HUES64 (cell line): ENCODE data around the gene KIF24. TPM values are rescaled to one million over a fixed set of nuclear protein-coding genes. Genes with fewer than 3 reads are reported as not detected.

Experiments used
- H3K27ac ChIP-seq: 2 replicates; pipeline ENCODE4 v1.7.0; 2013; ENCODE audit warnings: low read depth, low read length, inconsistent platforms
- H3K27me3 ChIP-seq: 2 replicates; pipeline ENCODE4 v1.6.1; 2013; ENCODE audit warnings: mild to moderate bottlenecking, low read length; ENCODE audit not compliant: insufficient read depth
- H3K36me3 ChIP-seq: 2 replicates; pipeline ENCODE4 v1.6.1; 2013; ENCODE audit warnings: mild to moderate bottlenecking, low read length; ENCODE audit not compliant: insufficient read depth
- H3K4me1 ChIP-seq: 2 replicates; pipeline ENCODE4 v1.6.1; 2013; ENCODE audit warnings: mild to moderate bottlenecking, low read length, moderate library complexity; ENCODE audit not compliant: insufficient read depth
- H3K4me3 ChIP-seq: 2 replicates; pipeline ENCODE4 v1.5.1; 2013; ENCODE audit warnings: mild to moderate bottlenecking, low read length, moderate library complexity
- H3K9ac ChIP-seq: 2 replicates; pipeline ENCODE4 v1.6.1; 2013; ENCODE audit warnings: mild to moderate bottlenecking, low read depth, low read length
- H3K9me3 ChIP-seq: 2 replicates; pipeline ENCODE4 v1.6.1; 2013; ENCODE audit warnings: low read depth, low read length; ENCODE audit not compliant: insufficient read depth
- WGBS: fragments of 150-250, 120-280 bp; methylation state at CpG from one replicate; pipeline ENCODE4 v1.1.7; 2013; ENCODE audit warnings: missing lambda C conversion rate; 5-methylcytosine and 5-hydroxymethylcytosine counted together
- polyA plus RNA-seq, 2 experiments: library from polyadenylated mRNA; stranded (reverse); fragments of 50-300 nt; gene quantifications; one replicate each; pipeline ENCODE4 v1.2.3, GENCODE V29; 2013

Gene KIF24, protein sequence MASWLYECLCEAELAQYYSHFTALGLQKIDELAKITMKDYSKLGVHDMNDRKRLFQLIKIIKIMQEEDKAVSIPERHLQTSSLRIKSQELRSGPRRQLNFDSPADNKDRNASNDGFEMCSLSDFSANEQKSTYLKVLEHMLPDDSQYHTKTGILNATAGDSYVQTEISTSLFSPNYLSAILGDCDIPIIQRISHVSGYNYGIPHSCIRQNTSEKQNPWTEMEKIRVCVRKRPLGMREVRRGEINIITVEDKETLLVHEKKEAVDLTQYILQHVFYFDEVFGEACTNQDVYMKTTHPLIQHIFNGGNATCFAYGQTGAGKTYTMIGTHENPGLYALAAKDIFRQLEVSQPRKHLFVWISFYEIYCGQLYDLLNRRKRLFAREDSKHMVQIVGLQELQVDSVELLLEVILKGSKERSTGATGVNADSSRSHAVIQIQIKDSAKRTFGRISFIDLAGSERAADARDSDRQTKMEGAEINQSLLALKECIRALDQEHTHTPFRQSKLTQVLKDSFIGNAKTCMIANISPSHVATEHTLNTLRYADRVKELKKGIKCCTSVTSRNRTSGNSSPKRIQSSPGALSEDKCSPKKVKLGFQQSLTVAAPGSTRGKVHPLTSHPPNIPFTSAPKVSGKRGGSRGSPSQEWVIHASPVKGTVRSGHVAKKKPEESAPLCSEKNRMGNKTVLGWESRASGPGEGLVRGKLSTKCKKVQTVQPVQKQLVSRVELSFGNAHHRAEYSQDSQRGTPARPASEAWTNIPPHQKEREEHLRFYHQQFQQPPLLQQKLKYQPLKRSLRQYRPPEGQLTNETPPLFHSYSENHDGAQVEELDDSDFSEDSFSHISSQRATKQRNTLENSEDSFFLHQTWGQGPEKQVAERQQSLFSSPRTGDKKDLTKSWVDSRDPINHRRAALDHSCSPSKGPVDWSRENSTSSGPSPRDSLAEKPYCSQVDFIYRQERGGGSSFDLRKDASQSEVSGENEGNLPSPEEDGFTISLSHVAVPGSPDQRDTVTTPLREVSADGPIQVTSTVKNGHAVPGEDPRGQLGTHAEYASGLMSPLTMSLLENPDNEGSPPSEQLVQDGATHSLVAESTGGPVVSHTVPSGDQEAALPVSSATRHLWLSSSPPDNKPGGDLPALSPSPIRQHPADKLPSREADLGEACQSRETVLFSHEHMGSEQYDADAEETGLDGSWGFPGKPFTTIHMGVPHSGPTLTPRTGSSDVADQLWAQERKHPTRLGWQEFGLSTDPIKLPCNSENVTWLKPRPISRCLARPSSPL (N-terminal part only)
- polyA plus RNA-seq (2013, experiment 1 of 2), result 4.6 TPM
- 4.6 TPM for polyA plus RNA-seq (2013, experiment 2 of 2)

DNA sequence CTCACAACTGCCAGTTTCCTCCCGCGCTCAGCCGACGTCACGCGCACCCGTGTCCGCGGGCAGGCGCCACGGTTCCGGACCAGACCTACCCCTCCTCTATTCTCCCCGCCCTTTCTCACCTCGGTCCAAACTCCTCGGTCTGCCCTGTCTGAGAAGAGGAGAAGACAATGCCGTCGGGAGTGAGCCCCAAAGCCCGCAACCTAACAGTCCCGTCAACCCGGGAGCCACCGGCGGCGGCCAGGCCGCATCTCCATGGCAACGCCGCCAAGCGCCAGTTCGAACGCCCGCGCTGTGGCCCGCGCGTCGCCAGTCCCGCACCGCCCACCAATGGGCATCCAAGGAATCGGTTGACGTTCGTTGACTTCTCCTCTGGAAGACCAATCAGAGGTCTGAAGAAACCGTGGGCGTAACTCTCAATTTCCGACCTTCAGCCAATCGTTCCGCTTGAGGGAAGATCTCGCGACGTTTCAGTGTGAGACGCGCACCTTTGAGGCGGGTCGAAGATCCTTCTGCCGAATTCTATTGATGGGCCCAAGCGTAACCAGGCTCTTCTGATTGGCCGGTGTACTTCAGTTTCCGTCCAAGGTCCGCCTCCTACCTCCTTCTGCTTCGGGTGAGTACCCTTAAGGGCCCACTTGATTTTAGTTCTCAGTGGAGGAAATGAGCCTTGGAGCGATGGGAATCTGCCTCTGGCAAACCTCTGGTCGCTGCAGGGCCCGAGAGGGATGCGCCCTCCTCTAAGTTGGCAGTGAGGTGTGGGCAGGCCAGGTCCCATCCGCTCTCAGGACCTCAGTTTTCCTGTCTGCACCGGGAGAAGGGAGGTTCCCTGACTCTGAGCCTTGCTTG is at the start of gene KIF24, which contains the start of gene NUDT2:
Gene KIF24, minus strand, starts transcription at position 282 of the 846 bp plus-strand sequence. CDS start 17,922 bp downstream, outside the sequence.
Gene NUDT2, plus strand, starts transcription at position 583 of the 846 bp plus-strand sequence. CDS start 9,471 bp downstream, outside the sequence.
- Histone ChIP-seq H3K27me3 (no peaks in the 10 kb centered on the region), H3K27ac (peak within 1 kb of the TSS; percentile 91), H3K4me1 (peaks cover 12% of the 10 kb centered on the region; the same call in 1 of the 2 replicates), H3K9me3 (no peaks in the 10 kb centered on the region), H3K9ac (peak within 1 kb of the TSS; percentile 89), H3K36me3 (no peaks in the 10 kb centered on the region), H3K4me3 (peak within 1 kb of the TSS; percentile 83)
- WGBS, result under 1% methylated on average over 64 of the region's 64 CpGs

DNA sequence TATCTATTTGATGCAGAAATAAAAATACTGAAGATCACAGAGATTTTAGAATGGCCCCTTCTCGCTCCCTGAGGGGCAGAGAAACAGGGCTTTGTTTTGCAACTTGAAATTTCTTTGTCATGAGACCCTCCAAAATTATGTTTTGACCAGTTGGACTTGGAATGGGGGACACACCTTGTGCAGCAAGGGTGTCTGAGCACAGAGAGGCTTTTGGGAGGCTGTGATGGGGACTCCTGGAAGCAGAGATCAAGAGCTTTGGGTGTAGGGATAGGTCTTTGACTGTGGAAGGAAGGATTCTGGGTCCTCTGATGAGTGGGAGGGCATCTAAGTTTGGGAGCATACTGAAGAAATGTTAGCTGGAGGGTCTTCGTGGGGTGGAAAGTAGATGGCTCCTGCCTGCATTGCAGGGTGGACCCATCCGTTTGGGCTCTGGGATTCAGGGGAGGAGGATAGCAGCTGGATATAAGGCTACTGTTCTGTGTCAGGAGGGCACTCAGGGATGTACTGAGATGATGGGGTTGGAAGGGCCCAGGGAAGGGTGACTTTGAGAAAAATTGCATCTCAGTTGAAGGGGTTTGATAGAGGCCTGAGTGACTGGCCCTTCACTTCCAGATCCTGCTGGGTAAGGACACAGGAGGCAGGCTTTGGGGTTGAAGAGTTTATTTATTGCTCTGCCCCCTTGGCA is 49.5 kb upstream of the KIF24 start:
- Histone ChIP-seq H3K27me3 (peaks cover 68% of the 10 kb centered on the region), H3K4me1 (peaks cover 10% of the 10 kb centered on the region; the same call in 1 of the 2 replicates), H3K36me3 (no peaks in the 10 kb centered on the region), H3K9me3 (no peaks in the 10 kb centered on the region), H3K27ac (no peak overlapping the region), H3K9ac (no peak overlapping the region), H3K4me3 (no peak overlapping the region)
- WGBS, result 85% methylated on average over 3 of the region's 3 CpGs

DNA sequence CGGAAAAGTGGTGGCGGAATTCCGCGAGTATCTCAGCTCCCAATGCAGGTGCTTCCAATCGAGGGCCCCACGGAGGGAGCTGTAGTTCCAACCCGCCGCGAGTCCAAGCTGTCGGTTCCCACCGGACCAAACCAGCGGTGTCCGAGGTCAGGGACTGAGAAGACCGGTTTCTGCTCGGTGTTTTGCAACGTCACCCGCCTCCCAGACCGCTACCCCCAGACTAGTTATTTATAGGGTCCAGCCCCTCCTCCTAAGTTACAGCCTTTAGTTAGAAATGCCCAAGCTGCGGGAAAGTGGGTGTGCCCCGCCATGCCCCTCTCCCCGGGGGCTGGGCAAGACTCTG is 48.3 kb upstream of the KIF24 start:
- Histone ChIP-seq H3K36me3 (no peaks in the 10 kb centered on the region), H3K4me1 (peaks cover 10% of the 10 kb centered on the region; the same call in 1 of the 2 replicates), H3K27ac (no peak overlapping the region), H3K27me3 (peaks cover 57% of the 10 kb centered on the region), H3K4me3 (peak overlapping the region; percentile 68), H3K9me3 (no peaks in the 10 kb centered on the region), H3K9ac (0 out of 2 replicates have a peak overlapping the region, but pooled peaks have one; percentile 7)
- WGBS, result 14% methylated on average over 20 of the region's 21 CpGs

DNA sequence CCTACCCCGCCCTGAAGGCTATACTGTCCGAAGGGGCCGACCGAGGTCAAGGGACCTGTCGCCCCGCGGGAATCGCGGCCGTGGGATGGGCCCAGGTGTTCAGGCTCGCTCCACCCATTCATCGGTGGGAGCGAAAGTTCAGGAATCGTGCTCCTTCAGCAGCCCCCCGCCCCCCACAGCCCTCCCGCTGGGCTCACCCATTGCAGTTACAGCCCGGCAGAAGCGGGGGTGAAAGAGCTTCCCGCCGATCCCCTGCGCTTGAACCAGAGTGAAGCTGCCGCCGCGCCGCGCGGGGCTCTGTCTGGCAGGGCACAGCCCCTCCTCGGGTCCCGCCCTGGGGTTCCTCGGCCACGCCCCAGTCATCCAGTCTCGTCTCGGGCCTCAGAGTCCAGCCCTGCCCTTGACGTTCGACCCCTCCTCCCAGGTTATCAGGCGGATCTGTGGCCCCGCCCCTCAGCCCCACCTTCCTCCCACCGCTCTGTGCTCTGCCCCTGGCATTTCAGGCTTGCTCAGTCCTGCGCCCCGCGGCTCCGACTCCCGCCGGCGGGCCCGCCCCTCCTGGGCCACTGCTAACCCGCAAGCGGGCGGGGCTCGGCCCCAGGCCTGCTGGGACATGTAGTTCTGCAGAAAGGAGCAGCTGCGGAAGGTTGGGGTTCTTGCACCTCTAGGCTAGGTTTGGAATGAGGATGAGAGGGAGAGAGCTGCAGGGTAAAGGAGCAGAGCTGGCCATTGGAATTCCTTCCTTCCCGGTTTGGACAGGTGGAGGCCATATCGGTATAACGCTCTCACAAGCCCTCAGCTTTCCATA is 47.7 kb upstream of the KIF24 start, which contains the start of gene MYORG:
Gene MYORG, minus strand, starts transcription at position 303 of the 808 bp plus-strand sequence. CDS start 3,955 bp downstream, outside the sequence.
- Histone ChIP-seq H3K36me3 (no peaks in the 10 kb centered on the region), H3K27me3 (peaks cover 51% of the 10 kb centered on the region), H3K9ac (0 out of 2 replicates have a peak within 1 kb of the TSS, but pooled peaks have one; percentile 7), H3K27ac (no peak within 1 kb of the TSS), H3K4me3 (peak within 1 kb of the TSS; percentile 68), H3K9me3 (no peaks in the 10 kb centered on the region), H3K4me1 (peaks cover 10% of the 10 kb centered on the region; the same call in 1 of the 2 replicates)
- WGBS, result under 1% methylated on average over 54 of the region's 54 CpGs

DNA sequence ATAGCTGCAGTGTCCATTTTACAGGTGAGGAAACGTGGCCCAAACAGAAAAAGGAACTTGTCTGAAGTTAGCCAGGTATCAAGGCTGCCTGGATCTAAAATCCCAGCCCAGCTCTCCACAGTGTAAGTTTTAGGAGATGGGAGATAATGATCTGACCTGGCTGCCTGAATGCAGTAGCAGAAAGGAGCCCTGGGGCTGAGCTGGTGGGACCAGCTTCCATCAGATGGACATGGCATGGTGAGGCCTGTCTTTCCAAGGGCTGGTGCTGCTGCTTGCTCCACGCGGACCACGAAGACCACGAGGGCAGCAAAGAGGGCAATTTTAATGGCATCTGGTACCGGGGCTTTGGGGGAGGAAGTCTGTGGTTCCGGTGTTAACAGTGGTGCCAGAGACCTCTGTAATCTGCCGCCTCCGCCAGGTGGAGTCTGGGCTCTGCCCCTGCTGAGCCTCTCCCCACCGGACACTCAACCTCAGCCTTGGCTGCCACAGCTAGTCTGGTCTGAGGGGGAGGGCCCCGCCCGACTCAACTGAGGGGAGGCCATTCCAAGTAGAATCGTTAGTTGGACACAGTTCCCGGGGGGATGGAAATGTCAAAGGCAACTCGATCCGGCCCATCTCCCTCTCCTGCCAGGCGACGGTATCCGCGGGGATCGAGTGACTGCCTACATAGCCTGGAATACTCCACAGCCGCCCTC is 47.0 kb upstream of the KIF24 start:
- Histone ChIP-seq H3K4me1 (peaks cover 10% of the 10 kb centered on the region; the same call in 1 of the 2 replicates), H3K9me3 (no peaks in the 10 kb centered on the region), H3K27ac (no peak overlapping the region), H3K36me3 (no peaks in the 10 kb centered on the region), H3K4me3 (peak overlapping the region; percentile 68), H3K27me3 (peaks cover 43% of the 10 kb centered on the region), H3K9ac (0 out of 2 replicates have a peak overlapping the region, but pooled peaks have one; percentile 0)
- WGBS, result 6% methylated on average over 22 of the region's 22 CpGs

DNA sequence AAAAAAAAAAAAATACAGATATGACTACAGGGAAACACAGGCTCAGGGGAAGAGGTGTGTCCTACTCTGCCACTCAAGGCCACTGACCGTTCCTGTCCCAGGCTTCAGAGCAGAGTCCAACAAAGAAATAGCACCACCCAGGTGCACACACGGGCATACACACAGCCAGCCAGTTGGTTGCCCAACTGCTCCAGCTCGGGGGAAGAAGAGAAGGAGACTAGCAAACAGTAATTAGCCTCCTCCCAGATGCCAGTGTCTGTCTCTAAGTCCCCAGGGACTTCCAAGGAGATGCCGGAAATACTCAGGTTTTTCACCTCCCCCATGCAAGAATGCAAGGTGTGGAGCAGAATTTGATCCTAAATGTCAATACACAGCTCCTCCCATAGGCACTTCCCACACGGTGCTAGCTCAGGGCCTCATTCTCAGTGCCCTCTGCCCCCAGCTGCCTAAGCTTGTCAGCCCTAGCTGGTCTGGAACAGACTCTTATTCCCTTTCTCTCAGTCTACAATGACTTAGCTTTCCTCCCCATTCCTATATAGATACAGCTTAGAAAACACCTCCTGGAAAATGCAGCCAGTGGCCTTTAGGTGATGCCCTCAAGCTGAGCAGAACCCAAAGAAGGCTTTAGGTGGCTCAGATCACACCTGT is 46.0 kb upstream of the KIF24 start:
- Histone ChIP-seq H3K4me1 (0 out of 2 replicates have a peak, but pooled peaks cover 6% of the 10 kb centered on the region), H3K4me3 (no peak overlapping the region), H3K9me3 (no peaks in the 10 kb centered on the region), H3K27ac (no peak overlapping the region), H3K36me3 (no peaks in the 10 kb centered on the region), H3K27me3 (peaks cover 34% of the 10 kb centered on the region), H3K9ac (no peak overlapping the region)
- 35% methylated on average over 5 of the region's 5 CpGs for WGBS

DNA sequence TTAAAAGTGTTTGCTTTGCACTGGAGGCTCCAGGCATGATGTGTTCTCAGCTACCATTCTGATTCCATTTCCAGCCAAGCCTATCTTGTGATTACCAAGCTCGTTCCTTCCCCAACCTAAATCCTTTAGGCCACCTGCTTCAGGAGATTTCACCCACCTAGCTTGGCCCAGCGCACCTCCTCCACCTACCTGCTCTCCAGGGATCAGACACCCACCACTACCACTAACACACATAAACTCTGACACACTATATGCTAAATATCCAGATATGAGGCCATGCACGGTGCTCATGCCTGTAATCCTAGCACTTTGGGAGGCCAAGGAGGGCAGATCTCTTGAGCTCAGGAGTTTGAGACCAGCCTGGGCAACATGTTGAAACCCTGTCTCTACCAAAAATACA is 45.3 kb upstream of the KIF24 start:
- H3K27me3 ChIP-seq, result peaks cover 27% of the 10 kb centered on the region; the same call in 1 of the 2 replicates
- 0 out of 2 replicates have a peak, but pooled peaks cover 4% of the 10 kb centered on the region for H3K4me1 ChIP-seq
- no peak overlapping the region for H3K9ac ChIP-seq
- H3K9me3 ChIP-seq, result no peaks in the 10 kb centered on the region
- no peak overlapping the region for H3K4me3 ChIP-seq
- H3K27ac ChIP-seq, result no peak overlapping the region
- 90% methylated on average over 3 of the region's 3 CpGs for whole genome bisulfite sequencing
- no peaks in the 10 kb centered on the region for H3K36me3 ChIP-seq

DNA sequence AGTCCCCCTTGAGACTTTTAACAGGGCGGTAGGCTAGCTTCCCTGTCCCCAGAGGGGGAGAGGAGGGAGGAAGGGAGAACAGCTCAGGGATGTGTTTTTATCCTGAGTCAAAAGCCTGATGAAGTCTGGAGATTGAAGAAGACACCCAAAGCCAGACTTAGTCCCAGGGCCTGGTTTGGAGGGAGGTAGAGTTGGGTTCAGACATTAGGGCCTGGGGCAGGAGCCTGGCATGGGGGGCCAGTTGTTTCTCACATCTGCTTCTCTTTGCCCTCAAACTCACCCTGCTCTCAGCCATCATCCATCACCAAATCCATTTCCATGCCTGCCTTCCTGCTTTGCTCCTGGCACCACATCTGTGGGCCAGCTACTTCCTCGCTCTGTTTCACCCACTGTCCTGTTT is 44.7 kb upstream of the KIF24 start:
- Histone ChIP-seq H3K27ac (no peak overlapping the region), H3K9ac (no peak overlapping the region), H3K27me3 (peaks cover 27% of the 10 kb centered on the region; the same call in 1 of the 2 replicates), H3K4me3 (no peak overlapping the region), H3K4me1 (0 out of 2 replicates have a peak, but pooled peaks cover 4% of the 10 kb centered on the region), H3K36me3 (no peaks in the 10 kb centered on the region), H3K9me3 (no peaks in the 10 kb centered on the region)
- 95% methylated on average over 2 of the region's 2 CpGs for WGBS
